GM23338 (cell line): ENCODE data around the gene NT5C2. TPM values are rescaled to one million over a fixed set of nuclear protein-coding genes. Genes with fewer than 3 reads are reported as not detected.

Experiments
- ATAC-seq: fragments of 200-7000 bp; cut with Tn5 transposase; 3 replicates; pipeline ENCODE4 v1.9.1; 2020
- DNase-seq: peaks from one replicate; pipeline ENCODE4 v3.0.0-alpha.2; 2015; ENCODE audit warnings: low spot score
- H2AFZ ChIP-seq: fragments of 200-600 bp; sonication (generic); 2 replicates; pipeline ENCODE4 v1.8.0; 2016; ENCODE audit warnings: antibody characterized with exemption, mild to moderate bottlenecking, moderate library complexity
- H3F3A ChIP-seq: fragments of 200-600 bp; sonication (generic); replicated peaks from 2 replicates; pipeline ENCODE4 v1.8.0; 2017; ENCODE audit warnings: antibody characterized with exemption, mixed run types, low read depth
- H3K27ac ChIP-seq: fragments of 200-600 bp; sonication (generic); 2 replicates; pipeline ENCODE4 v1.6.1; 2016; ENCODE audit warnings: low read depth
- H3K27me3 ChIP-seq: fragments of 200-600 bp; sonication (generic); 2 replicates; pipeline ENCODE4 v1.8.0; 2016; ENCODE audit warnings: mild to moderate bottlenecking, mixed run types, moderate library complexity; ENCODE audit not compliant: insufficient read depth
- H3K36me3 ChIP-seq: fragments of 200-600 bp; sonication (generic); 2 replicates; pipeline ENCODE4 v1.8.0; 2016; ENCODE audit warnings: mild to moderate bottlenecking; ENCODE audit not compliant: insufficient read depth
- H3K4me1 ChIP-seq: fragments of 200-600 bp; sonication (generic); 2 replicates; pipeline ENCODE4 v1.8.0; 2016; ENCODE audit warnings: mild to moderate bottlenecking, moderate library complexity; ENCODE audit not compliant: insufficient read depth
- H3K4me2 ChIP-seq: fragments of 200-600 bp; sonication (generic); 2 replicates; pipeline ENCODE4 v1.7.1; 2017; ENCODE audit warnings: mixed run types
- H3K4me3 ChIP-seq: fragments of 200-600 bp; sonication (generic); 2 replicates; pipeline ENCODE4 v1.6.1; 2016; ENCODE audit warnings: mixed run types
- H3K79me2 ChIP-seq: fragments of 200-600 bp; sonication (generic); replicated peaks from 2 replicates; pipeline ENCODE4 v1.8.0; 2017; ENCODE audit warnings: mild to moderate bottlenecking; ENCODE audit not compliant: insufficient read depth
- H3K9me2 ChIP-seq: fragments of 200-600 bp; sonication (generic); 2 replicates; pipeline ENCODE4 v1.8.0; 2017; ENCODE audit not compliant: insufficient read depth
- H4K20me1 ChIP-seq: fragments of 200-600 bp; sonication (generic); replicated peaks from 2 replicates; pipeline ENCODE4 v1.8.0; 2017; ENCODE audit warnings: mild to moderate bottlenecking; ENCODE audit not compliant: insufficient read depth
- H3K27ac Mint-ChIP-seq: 2 replicates; pipeline ENCODE4 v1.8.0; 2020; ENCODE audit warnings: inconsistent platforms, mild to moderate bottlenecking, moderate library complexity, mixed read lengths
- H3K27me3 Mint-ChIP-seq: 3 replicates; pipeline ENCODE4 v1.8.0; 2022; ENCODE audit warnings: low read depth, mild to moderate bottlenecking, moderate library complexity, mixed read lengths, inconsistent platforms; ENCODE audit not compliant: insufficient read depth, poor library complexity
- H3K36me3 Mint-ChIP-seq: 3 replicates; pipeline ENCODE4 v1.8.0; 2021; ENCODE audit warnings: low read depth, mild to moderate bottlenecking, inconsistent platforms, moderate library complexity, mixed read lengths
- H3K4me1 Mint-ChIP-seq: 3 replicates; pipeline ENCODE4 v1.8.0; 2020; ENCODE audit warnings: mild to moderate bottlenecking, inconsistent platforms, mixed read lengths
- H3K4me3 Mint-ChIP-seq: 3 replicates; pipeline ENCODE4 v1.8.0; 2021; ENCODE audit warnings: moderate library complexity, mild to moderate bottlenecking, inconsistent platforms, mixed read lengths
- H3K9me3 Mint-ChIP-seq: 3 replicates; pipeline ENCODE4 v1.8.0; 2020; ENCODE audit warnings: moderate library complexity, mild to moderate bottlenecking, inconsistent platforms, mixed read lengths
- CTCF ChIP-seq, 2 experiments: fragments of 200-600 bp in 1 of 2; sonication (generic) in 1 of 2; conservative IDR thresholded peaks; 2 replicates each; pipeline versions ENCODE4 v1.5.1 to v1.6.1; 2016 to 2017; ENCODE audit warnings: antibody characterized with exemption in 2 of 2, low read depth in 2 of 2, mild to moderate bottlenecking in 2 of 2, moderate library complexity in 1 of 2
- ETS1 ChIP-seq: IDR thresholded peaks from 2 replicates; pipeline ENCODE4 v1.6.1; 2016; ENCODE audit warnings: antibody characterized with exemption
- EZH2 ChIP-seq: fragments of 200-600 bp; sonication (generic); IDR thresholded peaks from one replicate; pipeline ENCODE4 v1.8.0; 2017; ENCODE audit warnings: antibody characterized with exemption, mild to moderate bottlenecking, low read depth; ENCODE audit not compliant: unreplicated experiment
- POLR2AphosphoS5 ChIP-seq: IDR thresholded peaks from 2 replicates; pipeline ENCODE4 v1.6.1; 2016; ENCODE audit warnings: antibody characterized with exemption, low read depth
- REST ChIP-seq: IDR thresholded peaks from one replicate; pipeline ENCODE4 v1.6.1; 2018; ENCODE audit warnings: antibody characterized with exemption; ENCODE audit not compliant: unreplicated experiment
- ZNF331 ChIP-seq: fragments of 250-450 bp; sonication (Bioruptor Pico); IDR thresholded peaks from 2 replicates; pipeline ENCODE4 v1.5.0; 2020; ENCODE audit warnings: low read depth, mild to moderate bottlenecking, moderate library complexity
- polyA plus RNA-seq: library from polyadenylated mRNA; unstranded; fragments of >200 nt; fragmentation: Nextera tagmentation; extraction: Ambion mirVana; gene quantifications from 2 replicates; pipeline ENCODE4 v1.2.1, GENCODE V29; 2016
- total RNA-seq: library from RNA; depleted of rRNA; stranded (reverse); fragments of >200 nt; shearing (Covaris generic); gene quantifications from 2 replicates; pipeline ENCODE4 v1.2.3, GENCODE V29; 2014
- TF ChIP-seq, protein P1 (sequence below): fragments of 250-450 bp; sonication (Bioruptor Pico); IDR thresholded peaks from 2 replicates; pipeline ENCODE4 v1.5.0; 2020; ENCODE audit warnings: mild to moderate bottlenecking, moderate library complexity

Gene NT5C2
- total and polyA plus RNA-seq, 2 experiments from 2014 or later, result 33.9 to 85.4 TPM

DNA sequence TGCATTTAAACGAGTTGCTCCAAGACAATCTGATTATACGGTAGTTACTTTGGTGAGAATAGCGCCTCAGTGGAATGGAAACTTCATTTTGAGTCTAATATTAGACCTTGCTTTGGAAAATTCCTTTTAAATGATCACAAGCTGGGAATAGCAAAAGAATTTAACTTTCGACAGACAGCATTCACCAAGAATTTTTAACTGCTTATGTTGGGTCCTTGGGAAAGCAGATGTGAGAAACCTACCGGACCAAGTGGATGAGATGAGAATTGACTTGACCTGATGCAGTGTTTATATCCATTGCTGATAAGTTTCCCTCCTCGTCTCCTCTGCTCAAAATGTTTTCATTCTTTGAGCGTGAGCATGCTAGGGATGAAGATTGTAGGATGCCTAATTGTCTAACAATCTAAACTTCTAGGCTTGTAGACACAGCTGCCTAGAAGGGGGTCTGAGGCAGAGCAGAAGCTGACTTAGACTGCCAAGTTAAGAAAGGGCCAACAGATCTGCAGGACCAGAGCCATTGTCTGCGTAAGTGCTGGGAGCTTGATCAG, 148.1 kb downstream of the NT5C2 start (continued):
- TF ChIP-seq, protein P1, sequence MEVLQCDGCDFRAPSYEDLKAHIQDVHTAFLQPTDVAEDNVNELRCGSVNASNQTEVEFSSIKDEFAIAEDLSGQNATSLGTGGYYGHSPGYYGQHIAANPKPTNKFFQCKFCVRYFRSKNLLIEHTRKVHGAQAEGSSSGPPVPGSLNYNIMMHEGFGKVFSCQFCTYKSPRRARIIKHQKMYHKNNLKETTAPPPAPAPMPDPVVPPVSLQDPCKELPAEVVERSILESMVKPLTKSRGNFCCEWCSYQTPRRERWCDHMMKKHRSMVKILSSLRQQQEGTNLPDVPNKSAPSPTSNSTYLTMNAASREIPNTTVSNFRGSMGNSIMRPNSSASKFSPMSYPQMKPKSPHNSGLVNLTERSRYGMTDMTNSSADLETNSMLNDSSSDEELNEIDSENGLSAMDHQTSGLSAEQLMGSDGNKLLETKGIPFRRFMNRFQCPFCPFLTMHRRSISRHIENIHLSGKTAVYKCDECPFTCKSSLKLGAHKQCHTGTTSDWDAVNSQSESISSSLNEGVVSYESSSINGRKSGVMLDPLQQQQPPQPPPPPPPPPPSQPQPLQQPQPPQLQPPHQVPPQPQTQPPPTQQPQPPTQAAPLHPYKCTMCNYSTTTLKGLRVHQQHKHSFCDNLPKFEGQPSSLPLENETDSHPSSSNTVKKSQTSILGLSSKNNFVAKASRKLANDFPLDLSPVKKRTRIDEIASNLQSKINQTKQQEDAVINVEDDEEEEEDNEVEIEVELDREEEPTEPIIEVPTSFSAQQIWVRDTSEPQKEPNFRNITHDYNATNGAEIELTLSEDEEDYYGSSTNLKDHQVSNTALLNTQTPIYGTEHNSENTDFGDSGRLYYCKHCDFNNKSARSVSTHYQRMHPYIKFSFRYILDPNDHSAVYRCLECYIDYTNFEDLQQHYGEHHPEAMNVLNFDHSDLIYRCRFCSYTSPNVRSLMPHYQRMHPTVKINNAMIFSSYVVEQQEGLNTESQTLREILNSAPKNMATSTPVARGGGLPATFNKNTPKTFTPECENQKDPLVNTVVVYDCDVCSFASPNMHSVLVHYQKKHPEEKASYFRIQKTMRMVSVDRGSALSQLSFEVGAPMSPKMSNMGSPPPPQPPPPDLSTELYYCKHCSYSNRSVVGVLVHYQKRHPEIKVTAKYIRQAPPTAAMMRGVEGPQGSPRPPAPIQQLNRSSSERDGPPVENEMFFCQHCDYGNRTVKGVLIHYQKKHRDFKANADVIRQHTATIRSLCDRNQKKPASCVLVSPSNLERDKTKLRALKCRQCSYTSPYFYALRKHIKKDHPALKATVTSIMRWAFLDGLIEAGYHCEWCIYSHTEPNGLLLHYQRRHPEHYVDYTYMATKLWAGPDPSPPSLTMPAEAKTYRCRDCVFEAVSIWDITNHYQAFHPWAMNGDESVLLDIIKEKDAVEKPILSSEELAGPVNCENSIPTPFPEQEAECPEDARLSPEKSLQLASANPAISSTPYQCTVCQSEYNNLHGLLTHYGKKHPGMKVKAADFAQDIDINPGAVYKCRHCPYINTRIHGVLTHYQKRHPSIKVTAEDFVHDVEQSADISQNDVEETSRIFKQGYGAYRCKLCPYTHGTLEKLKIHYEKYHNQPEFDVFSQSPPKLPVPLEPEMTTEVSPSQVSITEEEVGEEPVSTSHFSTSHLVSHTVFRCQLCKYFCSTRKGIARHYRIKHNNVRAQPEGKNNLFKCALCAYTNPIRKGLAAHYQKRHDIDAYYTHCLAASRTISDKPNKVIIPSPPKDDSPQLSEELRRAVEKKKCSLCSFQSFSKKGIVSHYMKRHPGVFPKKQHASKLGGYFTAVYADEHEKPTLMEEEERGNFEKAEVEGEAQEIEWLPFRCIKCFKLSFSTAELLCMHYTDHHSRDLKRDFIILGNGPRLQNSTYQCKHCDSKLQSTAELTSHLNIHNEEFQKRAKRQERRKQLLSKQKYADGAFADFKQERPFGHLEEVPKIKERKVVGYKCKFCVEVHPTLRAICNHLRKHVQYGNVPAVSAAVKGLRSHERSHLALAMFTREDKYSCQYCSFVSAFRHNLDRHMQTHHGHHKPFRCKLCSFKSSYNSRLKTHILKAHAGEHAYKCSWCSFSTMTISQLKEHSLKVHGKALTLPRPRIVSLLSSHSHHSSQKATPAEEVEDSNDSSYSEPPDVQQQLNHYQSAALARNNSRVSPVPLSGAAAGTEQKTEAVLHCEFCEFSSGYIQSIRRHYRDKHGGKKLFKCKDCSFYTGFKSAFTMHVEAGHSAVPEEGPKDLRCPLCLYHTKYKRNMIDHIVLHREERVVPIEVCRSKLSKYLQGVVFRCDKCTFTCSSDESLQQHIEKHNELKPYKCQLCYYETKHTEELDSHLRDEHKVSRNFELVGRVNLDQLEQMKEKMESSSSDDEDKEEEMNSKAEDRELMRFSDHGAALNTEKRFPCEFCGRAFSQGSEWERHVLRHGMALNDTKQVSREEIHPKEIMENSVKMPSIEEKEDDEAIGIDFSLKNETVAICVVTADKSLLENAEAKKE (CRISPR knock-in tag), result no peak
- TF ChIP-seq EZH2 (no peak), POLR2AphosphoS5 (no peak), REST (no peak), ZNF331 (CRISPR knock-in tag) (no peak)

GRCh38 chr10:103042908-103043307, 150.2 kb downstream of the NT5C2 start:
- no peaks in the 10 kb centered on the region for H4K20me1 ChIP-seq
- no peaks in the 10 kb centered on the region for H3K79me2 ChIP-seq
- no peak overlapping the region for H3K4me3 Mint-ChIP-seq
- no peaks in the 10 kb centered on the region for H3K9me3 Mint-ChIP-seq
- H3K36me3 Mint-ChIP-seq, result no peaks in the 10 kb centered on the region
- H3K4me3 ChIP-seq, result no peak overlapping the region
- peaks cover 4% of the 10 kb centered on the region for H3K27me3 Mint-ChIP-seq
- peak overlapping the region; percentile 57; the same call in 1 of the 2 replicates for H3K27ac ChIP-seq
- DNase-seq, result peak; percentile 34
- H3K4me1 Mint-ChIP-seq, result peaks cover 37% of the 10 kb centered on the region
- peak overlapping the region; percentile 22; the same call in 1 of the 2 replicates for H3K27ac Mint-ChIP-seq
- H3K4me1 ChIP-seq, result peaks cover 35% of the 10 kb centered on the region
- H3F3A ChIP-seq, result 0 out of 2 replicates have a peak, but pooled peaks cover 4% of the 10 kb centered on the region
- TF ChIP-seq ETS1 (no peak), CTCF (conservative IDR thresholded peaks at IDR 0.05; ENCODE audit: low read depth in 2 of 2) (peak; percentile 64 to 69)
- H3K36me3 ChIP-seq, result no peaks in the 10 kb centered on the region
- peak overlapping the region; percentile 46 for H3K4me2 ChIP-seq
- H3K27me3 ChIP-seq, result no peaks in the 10 kb centered on the region
- no peak for ATAC-seq
- H2AFZ ChIP-seq, result no peak overlapping the region
- no peaks in the 10 kb centered on the region for H3K9me2 ChIP-seq
